Calu3 (cell line): ENCODE data around the gene NR3C1. TPM values are rescaled to one million over a fixed set of nuclear protein-coding genes. Genes with fewer than 3 reads are reported as not detected.

Experiments used
- BruUV-seq: library from RNA; stranded (reverse); fragments of 400-500 nt; replicated peaks from 2 replicates; lab custom pipeline; 2021; lab: Mats Ljungman, UMichigan
- CTCF ChIA-PET: fragments of 300-600 bp; sonication (Branson Sonifier 250); formaldehyde crosslinking; loops from one replicate; lab custom pipeline; 2022; ENCODE audit warnings: antibody characterized with exemption; lab: Charles Lee
- DNase-seq: peaks from one replicate; pipeline ENCODE4 v3.0.0; 2022
- H3K27ac Mint-ChIP-seq: one replicate; pipeline ENCODE4 v1.8.0; 2022; ENCODE audit warnings: mixed read lengths; ENCODE audit not compliant: unreplicated experiment
- H3K27me3 Mint-ChIP-seq: one replicate; pipeline ENCODE4 v1.8.0; 2022; ENCODE audit warnings: mixed read lengths; ENCODE audit not compliant: unreplicated experiment
- H3K36me3 Mint-ChIP-seq: one replicate; pipeline ENCODE4 v1.8.0; 2022; ENCODE audit warnings: mild to moderate bottlenecking, moderate library complexity, mixed read lengths; ENCODE audit not compliant: insufficient read depth, unreplicated experiment
- H3K4me1 Mint-ChIP-seq: one replicate; pipeline ENCODE4 v1.8.0; 2022; ENCODE audit warnings: mild to moderate bottlenecking, low read depth, mixed read lengths; ENCODE audit not compliant: unreplicated experiment
- H3K4me3 Mint-ChIP-seq: one replicate; pipeline ENCODE4 v1.8.0; 2022; ENCODE audit warnings: mild to moderate bottlenecking, low read depth, moderate library complexity, mixed read lengths; ENCODE audit not compliant: unreplicated experiment
- H3K9me3 Mint-ChIP-seq: one replicate; pipeline ENCODE4 v1.8.0; 2022; ENCODE audit warnings: low read depth, mixed read lengths; ENCODE audit not compliant: unreplicated experiment
- intact Hi-C: fragments of 100-400 bp; cut with micrococcal nuclease; formaldehyde crosslinking; loops from one replicate; pipeline ENCODE4 v1.10.0; 2022; ENCODE audit not compliant: unreplicated experiment
- total RNA-seq: library from RNA; stranded (reverse); gene quantifications from 2 replicates; pipeline ENCODE4 v1.2.3, GENCODE V29; 2022
- TF ChIP-seq, protein P1 (sequence below): fragments of 200-600 bp; IDR thresholded peaks from one replicate; pipeline ENCODE4 v1.8.0; 2022; ENCODE audit warnings: antibody characterized with exemption; ENCODE audit not compliant: unreplicated experiment

The NR3C1 gene
- total RNA-seq, 1 experiment from 2014 or later: 63.1 TPM

DNA sequence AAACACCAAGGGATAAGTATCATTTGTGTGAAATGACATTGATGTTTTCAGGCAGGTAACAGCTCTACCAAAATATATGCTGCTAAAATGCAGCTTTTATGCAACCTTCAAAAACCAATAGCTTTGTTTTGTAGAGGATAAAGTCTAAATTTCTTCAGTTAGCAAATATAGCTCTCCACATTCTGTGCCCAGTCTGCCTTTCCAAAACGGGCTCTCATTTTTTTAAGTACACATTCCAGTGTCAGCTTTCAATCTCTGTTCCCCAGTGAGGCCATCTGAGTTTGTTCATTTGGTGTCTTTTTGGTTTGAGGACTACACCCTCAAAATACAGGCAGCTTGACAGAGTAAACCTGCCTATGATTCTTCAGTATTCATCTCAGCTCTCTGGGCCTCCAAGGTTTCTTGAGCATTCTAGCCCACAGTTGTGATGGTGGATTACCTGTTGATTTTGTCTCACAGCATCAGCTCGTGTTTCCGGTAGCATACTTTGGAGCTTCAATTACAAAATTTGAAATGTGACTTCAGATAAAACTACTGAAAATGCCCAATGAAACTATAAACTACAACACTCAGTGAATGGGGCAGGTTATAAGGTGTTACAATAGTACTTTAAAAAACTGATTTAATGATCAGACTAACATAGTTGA, 55.7 kb downstream of the NR3C1 start:
- H3K9me3 Mint-ChIP-seq: no peaks in the 10 kb centered on the region
- H3K4me1 Mint-ChIP-seq: peaks cover 6% of the 10 kb centered on the region
- no peaks in the 10 kb centered on the region for H3K36me3 Mint-ChIP-seq
- no peak overlapping the region for H3K27ac Mint-ChIP-seq
- H3K27me3 Mint-ChIP-seq: no peaks in the 10 kb centered on the region
- H3K4me3 Mint-ChIP-seq: no peak overlapping the region
- CTCF ChIA-PET: no interaction called here
- intact Hi-C loops: no loop called here
- TF ChIP-seq, protein P1, sequence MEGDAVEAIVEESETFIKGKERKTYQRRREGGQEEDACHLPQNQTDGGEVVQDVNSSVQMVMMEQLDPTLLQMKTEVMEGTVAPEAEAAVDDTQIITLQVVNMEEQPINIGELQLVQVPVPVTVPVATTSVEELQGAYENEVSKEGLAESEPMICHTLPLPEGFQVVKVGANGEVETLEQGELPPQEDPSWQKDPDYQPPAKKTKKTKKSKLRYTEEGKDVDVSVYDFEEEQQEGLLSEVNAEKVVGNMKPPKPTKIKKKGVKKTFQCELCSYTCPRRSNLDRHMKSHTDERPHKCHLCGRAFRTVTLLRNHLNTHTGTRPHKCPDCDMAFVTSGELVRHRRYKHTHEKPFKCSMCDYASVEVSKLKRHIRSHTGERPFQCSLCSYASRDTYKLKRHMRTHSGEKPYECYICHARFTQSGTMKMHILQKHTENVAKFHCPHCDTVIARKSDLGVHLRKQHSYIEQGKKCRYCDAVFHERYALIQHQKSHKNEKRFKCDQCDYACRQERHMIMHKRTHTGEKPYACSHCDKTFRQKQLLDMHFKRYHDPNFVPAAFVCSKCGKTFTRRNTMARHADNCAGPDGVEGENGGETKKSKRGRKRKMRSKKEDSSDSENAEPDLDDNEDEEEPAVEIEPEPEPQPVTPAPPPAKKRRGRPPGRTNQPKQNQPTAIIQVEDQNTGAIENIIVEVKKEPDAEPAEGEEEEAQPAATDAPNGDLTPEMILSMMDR: no peak
- no TSS peak for BruUV-seq
- DNase-seq: no peak

DNA sequence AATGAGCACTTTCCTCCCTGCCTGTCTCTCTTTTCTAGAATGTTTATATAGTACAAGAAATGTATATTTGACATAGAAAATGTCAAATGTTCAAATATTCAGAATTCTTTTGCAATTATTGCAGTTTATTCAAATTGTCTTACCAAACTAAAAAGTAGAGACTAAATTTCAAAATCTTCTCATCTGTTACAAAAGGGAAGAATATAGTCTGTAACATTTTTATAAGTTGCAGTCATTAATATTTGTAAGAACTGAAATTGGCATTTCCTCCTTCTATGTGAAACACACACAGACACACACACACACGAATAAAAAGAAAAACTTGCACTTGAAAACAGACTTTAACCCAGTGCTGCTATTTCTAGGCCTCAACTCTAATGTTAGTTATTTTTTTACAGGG, 56.4 kb downstream of the NR3C1 start:
- Mint-ChIP-seq H3K9me3 (peaks cover 3% of the 10 kb centered on the region), H3K27ac (no peak overlapping the region), H3K27me3 (no peaks in the 10 kb centered on the region), H3K4me3 (no peak overlapping the region), H3K36me3 (no peaks in the 10 kb centered on the region), H3K4me1 (peaks cover 13% of the 10 kb centered on the region)
- CTCF ChIA-PET: no interaction called here
- BruUV-seq: no TSS peak
- intact Hi-C loops: no loop called here
- no peak for DNase-seq
- TF ChIP-seq, protein P1: no peak

DNA sequence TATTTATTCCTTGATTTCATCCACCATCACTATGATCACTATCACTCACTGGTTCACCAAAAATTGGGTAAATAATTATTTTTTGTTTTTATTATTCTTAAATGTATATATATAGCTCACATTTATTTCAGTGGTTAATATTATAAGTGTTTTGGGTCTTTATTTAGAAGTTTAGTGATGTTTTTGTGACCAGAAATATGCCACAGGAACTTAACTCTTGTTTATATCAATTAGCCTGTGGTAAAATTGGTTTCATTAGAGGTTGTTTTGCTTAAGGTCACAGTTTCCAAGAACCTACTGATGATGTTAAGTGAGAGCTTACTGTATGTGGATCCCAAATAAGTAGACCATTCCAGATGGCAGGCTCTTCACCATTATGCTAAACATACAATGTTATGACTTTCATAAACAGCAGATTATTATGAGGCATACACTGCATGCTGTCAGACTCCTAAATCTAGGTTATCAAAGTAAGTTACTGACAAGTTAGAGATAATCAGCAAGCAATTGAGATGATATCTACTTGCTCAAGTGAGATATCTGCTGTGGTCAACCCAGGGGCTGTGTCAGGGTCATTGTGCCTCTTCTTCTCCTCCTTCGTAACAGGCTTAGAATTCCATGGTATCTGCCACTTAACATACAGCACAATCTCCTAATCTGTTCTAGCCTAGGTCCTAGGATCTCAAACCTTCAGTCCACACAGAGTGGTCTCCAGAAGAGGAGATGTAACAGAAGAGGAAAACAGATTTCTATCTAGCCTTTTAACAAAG, 57.6 kb downstream of the NR3C1 start:
- intact Hi-C loops: no loop called here
- H3K27ac Mint-ChIP-seq: no peak overlapping the region
- no TSS peak for BruUV-seq
- H3K4me3 Mint-ChIP-seq: no peak overlapping the region
- H3K27me3 Mint-ChIP-seq: no peaks in the 10 kb centered on the region
- peaks cover 24% of the 10 kb centered on the region for H3K4me1 Mint-ChIP-seq
- TF ChIP-seq, protein P1: no peak
- H3K36me3 Mint-ChIP-seq: no peaks in the 10 kb centered on the region
- DNase-seq: no peak
- peaks cover 3% of the 10 kb centered on the region for H3K9me3 Mint-ChIP-seq
- CTCF ChIA-PET: no interaction called here

DNA sequence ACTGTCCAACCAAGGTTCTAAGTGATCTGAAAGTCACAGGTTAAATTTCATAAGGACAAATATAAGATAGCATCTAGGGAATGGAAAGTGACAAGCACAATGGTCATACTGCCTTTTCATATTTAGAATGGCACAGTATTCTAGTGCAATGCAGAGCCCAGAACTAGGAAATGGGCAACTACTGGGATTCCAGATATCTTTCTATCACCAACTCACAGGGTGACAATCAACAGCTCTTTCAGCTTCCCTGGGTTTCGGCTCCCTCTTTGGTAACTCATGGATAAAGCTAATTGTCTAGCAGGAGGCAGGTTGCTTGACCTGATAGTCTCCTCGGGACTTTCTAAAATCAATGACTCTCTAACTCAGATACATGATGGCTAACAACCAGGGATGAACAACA, 60.4 kb downstream of the NR3C1 start:
- TF ChIP-seq, protein P1: no peak
- intact Hi-C loops: no loop called here
- no TSS peak for BruUV-seq
- Mint-ChIP-seq H3K4me1 (peaks cover 36% of the 10 kb centered on the region), H3K4me3 (no peak overlapping the region), H3K9me3 (peaks cover 3% of the 10 kb centered on the region), H3K27me3 (no peaks in the 10 kb centered on the region), H3K27ac (peak overlapping the region; percentile 26), H3K36me3 (no peaks in the 10 kb centered on the region)
- peak; percentile 19 for DNase-seq
- CTCF ChIA-PET: interaction anchor here (0.6 kb wide), 1 partner anchor 169 kb away, joined by 3 read pairs; no protein-coding TSS in a partner anchor
